Measurements from ENCODE around the gene HDAC5.

Gene HDAC5

DNA sequence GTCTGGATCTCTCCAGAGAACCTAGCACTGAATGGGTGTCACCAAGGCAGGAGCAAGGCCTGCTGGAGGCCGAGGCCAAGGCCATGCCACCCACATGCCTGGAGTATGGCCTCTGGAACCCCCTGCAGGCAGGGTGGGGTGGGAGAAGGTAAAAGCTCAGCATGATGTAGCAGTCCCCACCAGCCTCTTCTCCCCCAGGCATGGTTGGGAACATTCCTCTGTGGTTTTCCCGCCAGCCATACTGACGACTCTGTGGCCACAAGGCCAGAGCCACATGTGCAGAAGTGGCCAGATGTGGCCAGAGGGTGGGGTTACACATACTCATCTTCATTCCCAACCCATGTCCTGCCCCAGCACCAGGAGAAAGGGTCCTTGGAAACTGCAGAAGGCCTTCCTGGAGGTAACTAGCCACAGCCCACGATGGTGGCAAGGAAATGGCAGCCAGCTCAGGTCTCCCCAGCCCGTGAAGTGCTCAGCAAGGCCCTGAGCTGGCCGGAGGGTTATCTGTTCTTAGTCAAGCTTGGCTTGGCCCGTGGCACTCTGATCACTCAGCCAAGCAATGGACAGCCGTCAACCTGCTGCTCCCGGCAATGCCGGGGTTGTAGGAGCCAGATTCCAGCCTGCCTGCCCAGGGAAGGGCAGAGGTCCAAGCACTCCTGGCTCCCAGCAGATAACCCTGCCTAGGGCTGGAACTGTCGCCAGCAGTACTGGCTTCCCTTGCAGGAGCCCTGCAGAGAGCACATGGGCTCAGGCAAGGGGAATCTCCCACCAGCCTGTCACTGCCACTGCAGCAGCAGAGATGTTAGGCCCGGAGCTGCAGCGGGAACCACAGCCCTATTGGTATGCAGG is 26.1 kb downstream of the HDAC5 start:
- H3K27ac Mint-ChIP-seq (ENCODE audit: low read depth) = no peak overlapping the region
- ATAC-seq (replicated peaks; ENCODE audit: extremely low read depth, poor library complexity, severe bottlenecking) (no peak), DNase-seq (ENCODE audit: low spot score in 2 of 2) (no peak)
- H3K36me3 Mint-ChIP-seq (ENCODE audit: insufficient read depth) = peaks cover 10% of the 10 kb centered on the region
- no peaks in the 10 kb centered on the region for H3K27me3 Mint-ChIP-seq
- H3K4me3 Mint-ChIP-seq = no peak overlapping the region
- H3K9me3 Mint-ChIP-seq = no peaks in the 10 kb centered on the region
- H3K4me1 Mint-ChIP-seq = peaks cover 7% of the 10 kb centered on the region

DNA sequence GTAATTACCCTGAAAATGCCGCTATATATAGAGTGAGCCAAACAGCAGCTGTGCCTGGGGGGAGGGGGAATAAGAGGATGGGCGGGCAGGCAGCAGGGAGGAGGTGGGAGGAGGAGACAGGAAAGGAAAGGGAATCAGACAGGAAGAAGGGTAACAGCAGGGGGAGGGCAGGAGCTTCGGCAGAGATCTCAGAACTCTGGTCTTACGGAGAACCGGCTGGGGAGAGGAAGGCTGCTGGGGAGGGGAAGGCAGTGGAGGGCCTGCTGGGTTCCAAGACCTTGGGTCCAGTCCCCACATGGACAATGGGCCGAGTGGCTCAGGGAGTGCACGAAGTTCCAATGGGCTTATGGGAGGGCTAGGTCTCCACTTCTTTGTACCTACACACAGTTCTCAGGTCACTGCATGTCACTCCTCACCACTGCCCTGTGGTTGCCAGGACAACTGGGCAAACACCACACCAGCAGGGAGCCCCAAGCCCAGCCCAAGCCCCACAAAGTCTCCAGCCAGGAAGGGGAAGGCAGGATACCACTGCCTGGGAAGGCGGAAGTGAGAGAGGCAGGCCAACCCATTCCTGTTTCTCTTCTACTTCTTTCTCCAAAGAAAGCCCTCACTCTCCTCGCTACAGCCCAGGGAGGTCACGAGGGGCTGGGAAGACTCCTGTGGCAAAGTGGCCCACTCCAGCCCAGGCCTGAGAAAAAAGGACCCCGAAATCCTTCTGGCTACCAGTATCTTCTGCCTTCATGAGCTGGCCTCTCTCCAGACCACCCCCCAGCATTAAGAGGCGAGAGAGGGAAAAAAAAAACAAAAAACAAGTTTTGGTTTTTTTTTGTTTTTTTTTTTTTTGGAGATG is 27.6 kb downstream of the HDAC5 start:
- Mint-ChIP-seq H3K36me3 (ENCODE audit: insufficient read depth) (peaks cover 14% of the 10 kb centered on the region), H3K27me3 (no peaks in the 10 kb centered on the region), H3K4me1 (peaks cover 7% of the 10 kb centered on the region), H3K27ac (ENCODE audit: low read depth) (peak overlapping the region; percentile 49), H3K4me3 (no peak overlapping the region), H3K9me3 (no peaks in the 10 kb centered on the region)
- no peak for ATAC-seq (replicated peaks; ENCODE audit: extremely low read depth, poor library complexity, severe bottlenecking)
- DNase-seq (ENCODE audit: low spot score in 2 of 2) = no peak

DNA sequence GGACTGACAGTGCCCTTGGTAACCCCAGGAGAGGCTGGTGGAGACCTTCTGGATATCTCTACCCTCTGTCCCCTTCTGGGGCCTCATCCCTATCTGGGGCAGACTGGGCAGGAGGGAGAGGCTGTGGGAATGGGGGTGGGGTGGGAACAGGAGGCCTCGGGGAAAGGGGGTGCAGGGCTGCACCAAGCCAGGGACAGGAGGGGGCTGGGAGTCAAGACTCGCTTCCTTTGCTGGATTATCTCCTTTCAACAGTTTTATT is 28.1 kb downstream of the HDAC5 start:
- Mint-ChIP-seq H3K36me3 (ENCODE audit: insufficient read depth) (peaks cover 13% of the 10 kb centered on the region), H3K27ac (ENCODE audit: low read depth) (peak overlapping the region; percentile 49), H3K4me3 (no peak overlapping the region), H3K4me1 (peaks cover 7% of the 10 kb centered on the region), H3K27me3 (no peaks in the 10 kb centered on the region), H3K9me3 (no peaks in the 10 kb centered on the region)
- DNase-seq (ENCODE audit: low spot score in 2 of 2) (no peak), ATAC-seq (replicated peaks; ENCODE audit: extremely low read depth, poor library complexity, severe bottlenecking) (no peak)

DNA sequence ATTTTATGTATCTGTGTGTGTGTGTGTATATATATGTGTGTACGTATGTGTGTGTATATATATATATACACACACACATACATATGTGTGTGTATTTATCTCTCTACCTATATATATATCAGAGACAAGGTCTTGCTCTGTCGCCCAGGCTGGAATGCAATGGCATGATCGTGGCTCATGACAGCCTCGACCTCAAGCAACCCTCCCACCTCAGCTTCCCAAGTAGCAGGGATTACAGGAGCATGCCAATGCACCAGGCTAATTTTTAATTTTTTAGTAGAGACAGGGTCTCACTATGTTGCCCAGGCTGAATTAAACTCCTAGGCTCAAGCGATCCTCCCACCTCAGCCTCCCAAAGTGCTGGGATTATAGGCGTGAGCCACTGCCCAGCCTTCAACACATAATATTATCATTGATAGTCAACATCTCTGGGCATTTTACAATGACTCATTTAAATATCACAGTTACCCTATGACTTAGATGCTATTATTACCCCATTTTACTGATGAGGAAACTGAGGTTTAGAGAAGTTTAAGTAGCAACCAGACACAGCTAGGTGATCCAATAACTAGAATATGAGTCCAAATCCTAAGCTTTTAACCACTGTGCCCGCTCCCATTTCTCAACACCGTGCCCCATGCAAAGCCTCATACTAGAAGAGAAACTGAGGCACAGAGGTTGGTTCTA is 28.6 kb downstream of the HDAC5 start:
- Mint-ChIP-seq H3K27ac (ENCODE audit: low read depth) (no peak overlapping the region), H3K36me3 (ENCODE audit: insufficient read depth) (peaks cover 14% of the 10 kb centered on the region), H3K27me3 (no peaks in the 10 kb centered on the region), H3K4me3 (no peak overlapping the region), H3K9me3 (no peaks in the 10 kb centered on the region), H3K4me1 (peaks cover 7% of the 10 kb centered on the region)
- DNase-seq (ENCODE audit: low spot score in 2 of 2) (no peak), ATAC-seq (replicated peaks; ENCODE audit: extremely low read depth, poor library complexity, severe bottlenecking) (no peak)

DNA sequence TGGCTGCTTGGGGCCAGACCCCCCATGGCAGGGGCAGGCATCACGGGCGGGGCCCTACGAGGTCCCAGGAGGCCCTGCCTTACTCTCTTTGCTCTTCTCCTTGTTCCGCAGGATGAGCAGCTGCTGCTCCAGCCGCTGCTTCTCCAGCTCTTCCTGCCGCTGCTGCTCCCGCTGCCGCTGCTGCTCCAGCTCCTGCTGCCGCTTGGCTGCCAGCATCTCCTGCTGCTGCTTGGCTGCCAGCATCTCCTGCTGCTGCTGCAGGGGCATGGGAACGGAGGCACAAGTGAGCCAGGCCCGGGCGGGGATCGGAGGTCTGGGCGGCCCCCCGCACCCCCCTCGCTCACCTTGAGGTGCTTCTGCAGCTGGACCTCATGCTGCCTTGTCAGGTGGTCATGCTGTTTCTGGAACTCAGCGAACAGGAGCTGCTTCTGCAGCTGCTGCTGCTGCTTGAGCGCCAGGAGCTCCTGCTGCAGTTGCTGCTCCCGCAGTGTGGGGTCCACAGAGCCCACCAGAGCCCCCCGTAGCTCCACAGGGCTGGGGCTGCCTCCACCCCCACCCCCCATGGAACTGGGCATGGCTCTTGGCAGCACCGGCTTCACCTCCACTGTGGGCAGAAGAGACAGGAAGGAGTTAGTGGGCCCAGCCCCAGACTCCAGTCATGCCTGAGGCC is 30.1 kb downstream of the HDAC5 start:
- Mint-ChIP-seq H3K4me1 (peaks cover 10% of the 10 kb centered on the region), H3K4me3 (no peak overlapping the region), H3K9me3 (no peaks in the 10 kb centered on the region), H3K36me3 (ENCODE audit: insufficient read depth) (peaks cover 14% of the 10 kb centered on the region), H3K27me3 (no peaks in the 10 kb centered on the region), H3K27ac (ENCODE audit: low read depth) (no peak overlapping the region)
- DNase-seq (ENCODE audit: low spot score in 2 of 2) (no peak), ATAC-seq (replicated peaks; ENCODE audit: extremely low read depth, poor library complexity, severe bottlenecking) (no peak)

DNA sequence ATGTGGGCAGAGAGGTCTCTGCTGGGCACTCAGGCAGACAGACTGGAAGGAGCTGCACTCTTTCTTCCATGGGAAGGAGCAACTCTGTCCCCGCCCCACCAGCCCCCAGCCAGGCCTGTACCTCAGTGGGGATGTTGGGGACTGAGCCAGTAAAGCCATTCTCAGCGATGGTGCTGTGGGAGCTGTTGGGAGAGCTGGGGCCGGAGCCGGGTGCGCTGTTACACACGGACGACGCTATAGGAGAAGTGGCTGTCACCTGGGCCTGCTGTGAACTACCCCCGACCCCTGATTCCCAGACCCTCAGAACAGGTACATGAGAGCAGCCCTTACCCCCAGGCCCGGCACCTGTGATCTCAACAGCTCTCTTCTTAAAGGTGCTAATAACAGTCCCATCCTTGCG is 31.4 kb downstream of the HDAC5 start:
- ATAC-seq (replicated peaks; ENCODE audit: extremely low read depth, poor library complexity, severe bottlenecking) (no peak), DNase-seq (ENCODE audit: low spot score in 2 of 2) (no peak)
- peak overlapping the region; percentile 47 for H3K27ac Mint-ChIP-seq (ENCODE audit: low read depth)
- H3K36me3 Mint-ChIP-seq (ENCODE audit: insufficient read depth) = peaks cover 19% of the 10 kb centered on the region
- peaks cover 11% of the 10 kb centered on the region for H3K4me1 Mint-ChIP-seq
- no peaks in the 10 kb centered on the region for H3K27me3 Mint-ChIP-seq
- H3K9me3 Mint-ChIP-seq = no peaks in the 10 kb centered on the region
- H3K4me3 Mint-ChIP-seq = no peak overlapping the region

DNA sequence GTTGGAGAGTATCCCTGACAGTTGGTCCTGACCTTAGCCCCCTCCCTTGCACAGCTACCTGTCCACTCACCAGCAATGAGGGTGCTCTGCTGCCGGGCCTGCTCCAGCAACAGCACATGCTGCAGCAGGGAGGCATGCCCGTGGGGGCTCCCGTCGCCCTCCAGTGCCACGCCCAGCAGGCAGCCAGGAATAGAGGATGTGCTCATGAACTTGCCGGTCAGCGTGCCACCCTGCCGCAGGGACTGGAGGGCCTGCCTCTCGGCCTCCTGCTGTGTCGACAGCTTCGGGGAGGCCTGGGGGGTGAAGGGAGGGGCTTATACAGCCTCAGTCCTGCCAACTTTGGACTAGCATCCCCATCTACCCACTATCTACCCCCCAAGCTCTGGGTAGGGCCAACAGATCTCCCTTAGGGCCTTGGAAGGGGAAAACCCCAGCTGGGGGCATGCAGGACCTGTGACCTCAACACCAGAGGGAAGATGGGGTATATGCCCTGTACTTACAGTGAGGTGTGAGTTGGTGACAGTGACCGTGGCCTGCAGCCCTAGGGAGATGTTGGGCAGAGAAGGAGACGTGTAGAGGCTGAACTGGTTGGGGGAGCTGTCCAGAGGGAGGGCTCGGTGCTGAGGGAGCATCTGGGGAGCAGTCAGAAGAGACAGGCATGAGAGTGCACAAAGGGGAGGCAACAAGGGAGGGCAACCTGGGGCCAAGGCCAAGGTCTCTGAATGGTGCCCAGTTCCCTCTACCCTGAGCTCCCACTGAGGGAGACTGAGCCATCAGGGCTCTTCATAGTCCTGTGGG is 32.0 kb downstream of the HDAC5 start:
- Mint-ChIP-seq H3K36me3 (ENCODE audit: insufficient read depth) (peaks cover 20% of the 10 kb centered on the region), H3K27ac (ENCODE audit: low read depth) (peak overlapping the region; percentile 47), H3K4me1 (peaks cover 11% of the 10 kb centered on the region), H3K9me3 (no peaks in the 10 kb centered on the region), H3K27me3 (no peaks in the 10 kb centered on the region), H3K4me3 (no peak overlapping the region)
- ATAC-seq (replicated peaks; ENCODE audit: extremely low read depth, poor library complexity, severe bottlenecking) (no peak), DNase-seq (ENCODE audit: low spot score in 2 of 2) (no peak)

DNA sequence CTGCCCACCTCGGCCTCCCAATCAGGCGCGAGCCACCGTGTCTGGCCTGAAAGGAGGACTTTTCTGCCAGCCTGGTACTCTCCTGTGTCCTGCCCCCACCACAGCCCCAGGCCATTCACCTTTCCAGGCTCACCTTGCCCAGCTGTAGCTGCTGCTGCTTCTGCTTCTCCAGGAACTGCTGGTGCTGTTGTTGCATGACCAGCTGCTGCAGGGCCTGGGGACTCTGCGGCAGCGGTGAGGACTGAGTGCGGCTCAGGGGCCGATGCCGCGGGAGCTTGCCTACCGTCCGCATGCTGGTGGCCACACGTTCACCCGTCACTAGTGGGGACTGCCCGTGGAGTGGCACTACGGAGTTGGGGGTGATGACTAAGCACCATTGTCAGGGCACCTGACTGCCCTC is 35.2 kb downstream of the HDAC5 start:
- peak overlapping the region; percentile 82 for H3K27ac Mint-ChIP-seq (ENCODE audit: low read depth)
- no peaks in the 10 kb centered on the region for H3K27me3 Mint-ChIP-seq
- no peak overlapping the region for H3K4me3 Mint-ChIP-seq
- ATAC-seq (replicated peaks; ENCODE audit: extremely low read depth, poor library complexity, severe bottlenecking) (no peak), DNase-seq (ENCODE audit: low spot score in 2 of 2) (no peak)
- H3K9me3 Mint-ChIP-seq = no peaks in the 10 kb centered on the region
- peaks cover 25% of the 10 kb centered on the region for H3K36me3 Mint-ChIP-seq (ENCODE audit: insufficient read depth)
- H3K4me1 Mint-ChIP-seq = peaks cover 14% of the 10 kb centered on the region

DNA sequence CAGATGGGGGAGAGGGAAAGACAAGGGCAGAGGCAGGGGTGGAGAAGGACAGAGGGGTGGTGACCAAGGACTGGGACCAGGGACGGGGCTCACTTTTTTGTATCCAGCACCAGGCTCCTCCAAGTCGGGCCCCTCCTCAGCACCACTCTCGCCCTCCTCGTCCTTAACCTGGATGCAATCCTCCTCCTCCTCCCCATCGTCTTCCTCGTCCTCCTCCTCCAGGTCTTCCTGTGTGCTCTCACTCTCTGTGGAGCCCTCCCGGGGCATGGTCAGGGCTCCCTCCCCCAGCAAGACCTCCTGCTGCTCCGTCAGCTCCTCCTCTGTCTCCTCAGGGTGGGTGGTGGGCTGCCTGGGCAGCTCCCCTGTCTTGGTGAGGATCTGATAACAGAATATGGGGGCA is 36.1 kb downstream of the HDAC5 start:
- Mint-ChIP-seq H3K4me1 (peaks cover 14% of the 10 kb centered on the region), H3K36me3 (ENCODE audit: insufficient read depth) (peaks cover 28% of the 10 kb centered on the region), H3K27ac (ENCODE audit: low read depth) (peak overlapping the region; percentile 82), H3K27me3 (no peaks in the 10 kb centered on the region), H3K9me3 (no peaks in the 10 kb centered on the region), H3K4me3 (no peak overlapping the region)
- DNase-seq (ENCODE audit: low spot score in 2 of 2) (no peak), ATAC-seq (replicated peaks; ENCODE audit: extremely low read depth, poor library complexity, severe bottlenecking) (no peak)

DNA sequence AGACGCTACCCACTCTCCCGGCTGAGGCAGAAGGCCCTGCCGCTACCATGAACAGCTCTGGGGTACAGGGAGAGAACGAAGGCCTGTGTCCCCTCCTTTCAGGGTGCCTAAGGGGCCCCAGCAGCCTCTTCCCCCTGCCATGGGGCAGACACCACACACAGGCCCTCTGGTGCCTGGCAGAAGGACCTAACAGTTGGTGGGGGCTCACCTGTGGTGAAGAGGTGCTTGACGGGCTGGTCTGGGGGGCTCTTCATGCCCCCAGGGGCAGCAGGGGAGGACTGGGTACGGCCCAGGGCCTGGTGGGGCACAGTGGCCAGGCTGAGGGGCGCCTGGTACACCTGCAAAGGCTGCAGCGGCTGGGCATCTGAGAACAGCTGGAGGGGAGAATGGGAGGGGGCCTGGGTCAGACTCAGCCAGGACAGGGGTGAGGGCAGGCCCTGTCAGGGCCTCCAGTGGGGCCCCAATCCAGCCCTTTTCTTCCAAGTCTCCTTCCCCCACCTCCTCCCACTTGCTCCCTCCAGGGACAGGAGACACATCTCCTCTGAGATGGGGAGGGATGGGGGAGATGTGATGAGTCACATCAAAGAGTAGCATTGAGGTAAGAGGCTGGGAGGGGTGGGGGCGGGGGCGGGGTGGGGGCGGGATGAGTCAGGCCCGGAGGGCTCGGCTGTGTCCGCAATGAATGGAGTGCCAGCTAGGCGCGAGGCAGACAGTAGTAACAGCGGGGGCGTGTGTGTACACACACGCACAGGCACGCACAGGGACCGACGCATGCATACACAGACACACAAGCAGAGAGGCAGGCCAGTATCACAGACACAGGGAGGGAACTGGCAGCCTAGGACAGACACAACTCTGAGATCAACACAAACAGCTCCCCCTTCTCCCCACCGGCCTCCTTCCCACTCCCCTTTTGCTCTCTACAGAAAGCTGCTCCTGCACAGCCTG is 36.8 kb downstream of the HDAC5 start:
- H3K27me3 Mint-ChIP-seq = no peaks in the 10 kb centered on the region
- H3K4me1 Mint-ChIP-seq = peaks cover 14% of the 10 kb centered on the region
- H3K36me3 Mint-ChIP-seq (ENCODE audit: insufficient read depth) = peaks cover 26% of the 10 kb centered on the region
- no peaks in the 10 kb centered on the region for H3K9me3 Mint-ChIP-seq
- H3K4me3 Mint-ChIP-seq = no peak overlapping the region
- DNase-seq (ENCODE audit: low spot score in 2 of 2) = no peak
- peak overlapping the region; percentile 82 for H3K27ac Mint-ChIP-seq (ENCODE audit: low read depth)
- ATAC-seq (replicated peaks; ENCODE audit: extremely low read depth, poor library complexity, severe bottlenecking) = peak; percentile 31

DNA sequence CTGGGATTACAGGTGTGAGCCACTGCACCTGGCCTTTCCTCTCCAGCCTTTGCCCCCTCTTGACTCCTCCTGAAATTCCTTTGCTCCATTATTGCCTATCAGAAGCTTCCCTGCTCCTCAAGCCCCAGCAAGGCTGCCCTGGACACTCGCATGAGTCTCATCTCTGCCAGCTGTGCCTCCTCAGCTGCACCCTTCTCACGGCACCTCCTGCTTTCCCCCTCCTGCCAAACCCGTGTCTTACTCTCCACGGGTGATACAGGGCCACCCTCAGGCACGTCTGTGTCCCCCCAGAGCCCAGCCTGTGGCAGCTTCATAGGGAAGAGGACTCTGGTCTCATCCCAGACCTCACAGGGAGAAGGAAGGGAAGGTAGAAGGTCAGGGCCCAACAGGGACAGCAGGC is 37.5 kb downstream of the HDAC5 start:
- no peak for ATAC-seq (replicated peaks; ENCODE audit: extremely low read depth, poor library complexity, severe bottlenecking)
- Mint-ChIP-seq H3K4me3 (peak overlapping the region; percentile 55), H3K4me1 (peaks cover 14% of the 10 kb centered on the region), H3K27me3 (no peaks in the 10 kb centered on the region), H3K9me3 (no peaks in the 10 kb centered on the region), H3K27ac (ENCODE audit: low read depth) (no peak overlapping the region), H3K36me3 (ENCODE audit: insufficient read depth) (peaks cover 26% of the 10 kb centered on the region)
- DNase-seq (ENCODE audit: low spot score in 2 of 2) = no peak
